Measurements from ENCODE around the gene STAB1.

The STAB1 gene

GRCh38 chr3:52504977-52505376 is 9.8 kb downstream of the STAB1 start:
- no peak for DNase-seq (ENCODE audit: low spot score)

- DNase-seq (ENCODE audit: low spot score), result no peak
These were observed 11.3 kb downstream of the STAB1 start for GRCh38 chr3:52506266-52506966.

GRCh38 chr3:52507359-52507758 is 12.2 kb downstream of the STAB1 start:
- DNase-seq (ENCODE audit: low spot score), result no peak

GRCh38 chr3:52509753-52510328 is 14.7 kb downstream of the STAB1 start:
- DNase-seq (ENCODE audit: low spot score), result no peak

GRCh38 chr3:52511509-52511908 is 16.4 kb downstream of the STAB1 start:
- DNase-seq (ENCODE audit: low spot score), result no peak

GRCh38 chr3:52512105-52512504 is 17.0 kb downstream of the STAB1 start:
- DNase-seq (ENCODE audit: low spot score), result no peak

GRCh38 chr3:52512727-52513126 is 17.6 kb downstream of the STAB1 start:
- DNase-seq (ENCODE audit: low spot score), result no peak

- no peak for DNase-seq (ENCODE audit: low spot score)
These were observed 18.1 kb downstream of the STAB1 start for GRCh38 chr3:52513281-52513680.

GRCh38 chr3:52514576-52514975 is 19.4 kb downstream of the STAB1 start:
- DNase-seq (ENCODE audit: low spot score), result no peak

- DNase-seq (ENCODE audit: low spot score), result no peak
These were observed 20.1 kb downstream of the STAB1 start for GRCh38 chr3:52515192-52515591.

- DNase-seq (ENCODE audit: low spot score), result no peak
These were observed 21.5 kb downstream of the STAB1 start for GRCh38 chr3:52516509-52517195.

GRCh38 chr3:52517796-52518722 is 22.9 kb downstream of the STAB1 start:
- DNase-seq (ENCODE audit: low spot score), result no peak

GRCh38 chr3:52518723-52519444 is 23.7 kb downstream of the STAB1 start:
- no peak for DNase-seq (ENCODE audit: low spot score)

- no peak for DNase-seq (ENCODE audit: low spot score)
These were observed 24.5 kb downstream of the STAB1 start for GRCh38 chr3:52519445-52520140.

GRCh38 chr3:52520141-52520667 is 25.1 kb downstream of the STAB1 start:
- DNase-seq (ENCODE audit: low spot score), result no peak

- DNase-seq (ENCODE audit: low spot score), result no peak
These were observed 25.8 kb downstream of the STAB1 start for GRCh38 chr3:52520716-52521487.

- no peak for DNase-seq (ENCODE audit: low spot score)
These were observed 26.3 kb downstream of the STAB1 start for GRCh38 chr3:52521488-52521824.

- no peak for DNase-seq (ENCODE audit: low spot score)
These were observed 26.9 kb downstream of the STAB1 start for GRCh38 chr3:52521881-52522650.

GRCh38 chr3:52522651-52523251 is 27.6 kb downstream of the STAB1 start:
- no peak for DNase-seq (ENCODE audit: low spot score)

Measured in HuH-7.5 (cell line).